Activated T-cell treated with anti-CD3 and anti-CD28 coated beads, Interleukin-2, amount 50 U/mL, for 4 hours (primary cell): Measurements from ENCODE around the gene CLCF1. TPM values are rescaled to one million over a fixed set of nuclear protein-coding genes. Genes with fewer than 3 reads are reported as not detected.

ENCODE experiments used
- ATAC-seq, 2 donors: fragments of 200-7000 bp; cut with Tn5 transposase; one replicate each; pipeline ENCODE4 v1.10.0; 2021
- DNase-seq: peaks from one replicate; pipeline ENCODE4 v3.0.0-alpha.2; 2020
- H3K27me3 Mint-ChIP-seq: one replicate; pipeline ENCODE4 v1.8.0; 2021; ENCODE audit warnings: low read depth, mixed read lengths
- H3K36me3 Mint-ChIP-seq: one replicate; pipeline ENCODE4 v1.8.0; 2022; ENCODE audit warnings: mixed read lengths; ENCODE audit not compliant: insufficient read depth
- H3K4me1 Mint-ChIP-seq: one replicate; pipeline ENCODE4 v1.8.0; 2021; ENCODE audit warnings: low read depth, mixed read lengths
- H3K4me3 Mint-ChIP-seq: one replicate; pipeline ENCODE4 v1.8.0; 2021; ENCODE audit warnings: mild to moderate bottlenecking, moderate library complexity, mixed read lengths
- H3K9me3 Mint-ChIP-seq: one replicate; pipeline ENCODE4 v1.8.0; 2021; ENCODE audit warnings: mixed read lengths
- total RNA-seq, 3 donors: library from RNA; stranded (reverse); gene quantifications; one replicate each; pipeline ENCODE4 v1.2.1, GENCODE V29; 2021

Gene CLCF1
- total RNA-seq, 3 donors from 2014 or later = 0.56 to 1.5 (median 1.4) TPM

- Mint-ChIP-seq H3K36me3 (no peaks in the 10 kb centered on the region), H3K9me3 (no peaks in the 10 kb centered on the region), H3K27me3 (no peaks in the 10 kb centered on the region), H3K4me3 (peak overlapping the region; percentile 96), H3K4me1 (peaks cover 54% of the 10 kb centered on the region)
- DNase-seq (no peak), ATAC-seq (no peak)
Observed at GRCh38 chr11:67354075-67355022, 19.0 kb downstream of the CLCF1 start.

GRCh38 chr11:67353317-67354074, 19.9 kb downstream of the CLCF1 start, which contains the start of gene POLD4:
Gene POLD4, minus strand, starts transcription at chr11:67353546. Its CDS starts 147 bp downstream, at chr11:67353399.
- Mint-ChIP-seq H3K9me3 (no peaks in the 10 kb centered on the region), H3K4me1 (peaks cover 62% of the 10 kb centered on the region), H3K4me3 (peak within 1 kb of the TSS; percentile 96), H3K27me3 (no peaks in the 10 kb centered on the region), H3K36me3 (no peaks in the 10 kb centered on the region)
- ATAC-seq (peak; percentile 93), DNase-seq (peak; percentile 95)

GRCh38 chr11:67352546-67353316, 20.7 kb downstream of the CLCF1 start:
- DNase-seq = peak; percentile 34

GRCh38 chr11:67351275-67352005, 22.0 kb downstream of the CLCF1 start:
- ATAC-seq (peak; percentile 13 to 29), DNase-seq (peak; percentile 69)
- H3K36me3 Mint-ChIP-seq = no peaks in the 10 kb centered on the region
- no peaks in the 10 kb centered on the region for H3K27me3 Mint-ChIP-seq
- no peaks in the 10 kb centered on the region for H3K9me3 Mint-ChIP-seq
- peaks cover 59% of the 10 kb centered on the region for H3K4me1 Mint-ChIP-seq
- peak overlapping the region; percentile 96 for H3K4me3 Mint-ChIP-seq

More at GRCh38 chr11:67352546-67353316, 20.7 kb downstream of the CLCF1 start:
- peak overlapping the region; percentile 96 for H3K4me3 Mint-ChIP-seq
- peaks cover 66% of the 10 kb centered on the region for H3K4me1 Mint-ChIP-seq
- no peaks in the 10 kb centered on the region for H3K36me3 Mint-ChIP-seq
- ATAC-seq = peak; percentile 33 to 34
- H3K27me3 Mint-ChIP-seq = no peaks in the 10 kb centered on the region
- no peaks in the 10 kb centered on the region for H3K9me3 Mint-ChIP-seq

GRCh38 chr11:67349928-67350465, 23.4 kb downstream of the CLCF1 start:
- Mint-ChIP-seq H3K9me3 (no peaks in the 10 kb centered on the region), H3K4me3 (no peak overlapping the region), H3K36me3 (no peaks in the 10 kb centered on the region), H3K4me1 (peaks cover 71% of the 10 kb centered on the region), H3K27me3 (no peaks in the 10 kb centered on the region)
- ATAC-seq (no peak), DNase-seq (no peak)

GRCh38 chr11:67349457-67349856, 23.9 kb downstream of the CLCF1 start:
- no peaks in the 10 kb centered on the region for H3K36me3 Mint-ChIP-seq
- no peaks in the 10 kb centered on the region for H3K27me3 Mint-ChIP-seq
- DNase-seq = no peak
- no peak for ATAC-seq
- peaks cover 70% of the 10 kb centered on the region for H3K4me1 Mint-ChIP-seq
- no peak overlapping the region for H3K4me3 Mint-ChIP-seq
- H3K9me3 Mint-ChIP-seq = no peaks in the 10 kb centered on the region

GRCh38 chr11:67349036-67349435, 24.4 kb downstream of the CLCF1 start:
- no peaks in the 10 kb centered on the region for H3K9me3 Mint-ChIP-seq
- H3K36me3 Mint-ChIP-seq = no peaks in the 10 kb centered on the region
- no peak overlapping the region for H3K4me3 Mint-ChIP-seq
- DNase-seq (no peak), ATAC-seq (no peak)
- no peaks in the 10 kb centered on the region for H3K27me3 Mint-ChIP-seq
- peaks cover 70% of the 10 kb centered on the region for H3K4me1 Mint-ChIP-seq

GRCh38 chr11:67347964-67348749, 25.2 kb downstream of the CLCF1 start:
- Mint-ChIP-seq H3K4me1 (peaks cover 64% of the 10 kb centered on the region), H3K4me3 (no peak overlapping the region), H3K9me3 (no peaks in the 10 kb centered on the region), H3K27me3 (no peaks in the 10 kb centered on the region), H3K36me3 (no peaks in the 10 kb centered on the region)
- ATAC-seq = no peak
- no peak for DNase-seq

- peaks cover 51% of the 10 kb centered on the region for H3K4me1 Mint-ChIP-seq
- no peaks in the 10 kb centered on the region for H3K27me3 Mint-ChIP-seq
- H3K36me3 Mint-ChIP-seq = no peaks in the 10 kb centered on the region
- H3K9me3 Mint-ChIP-seq = no peaks in the 10 kb centered on the region
- DNase-seq (no peak), ATAC-seq (peak; percentile 58 to 69)
- no peak overlapping the region for H3K4me3 Mint-ChIP-seq
Observed at GRCh38 chr11:67345920-67346819, 27.2 kb downstream of the CLCF1 start.

- no peaks in the 10 kb centered on the region for H3K9me3 Mint-ChIP-seq
- peak; percentile 36 to 61 for ATAC-seq
- peaks cover 46% of the 10 kb centered on the region for H3K4me1 Mint-ChIP-seq
- no peaks in the 10 kb centered on the region for H3K27me3 Mint-ChIP-seq
- no peaks in the 10 kb centered on the region for H3K36me3 Mint-ChIP-seq
- H3K4me3 Mint-ChIP-seq = no peak overlapping the region
- DNase-seq = no peak
Observed at GRCh38 chr11:67345247-67345919, 28.0 kb downstream of the CLCF1 start.

GRCh38 chr11:67344264-67344663, 29.1 kb downstream of the CLCF1 start:
- Mint-ChIP-seq H3K4me3 (no peak overlapping the region), H3K9me3 (no peaks in the 10 kb centered on the region), H3K27me3 (no peaks in the 10 kb centered on the region), H3K4me1 (peaks cover 37% of the 10 kb centered on the region), H3K36me3 (no peaks in the 10 kb centered on the region)
- no peak for DNase-seq
- ATAC-seq = peak; percentile 62 to 74
